DND-41 (cell line): Measurements from ENCODE around the gene DCDC1.

ENCODE experiments used
- EZH2 ChIP-seq: IDR thresholded peaks from 3 replicates; pipeline ENCODE4 v1.6.1; 2012; ENCODE audit warnings: borderline replicate concordance, low read depth, mild to moderate bottlenecking, moderate library complexity, low read length, inconsistent platforms; ENCODE audit not compliant: severe bottlenecking
- TF ChIP-seq, protein P1 (sequence below): IDR thresholded peaks from 2 replicates; pipeline ENCODE4 v1.5.1; 2012; ENCODE audit warnings: borderline replicate concordance, low read length, moderate library complexity, mild to moderate bottlenecking; ENCODE audit not compliant: poor library complexity, severe bottlenecking; ENCODE audit errors: extremely low read depth

DNA sequence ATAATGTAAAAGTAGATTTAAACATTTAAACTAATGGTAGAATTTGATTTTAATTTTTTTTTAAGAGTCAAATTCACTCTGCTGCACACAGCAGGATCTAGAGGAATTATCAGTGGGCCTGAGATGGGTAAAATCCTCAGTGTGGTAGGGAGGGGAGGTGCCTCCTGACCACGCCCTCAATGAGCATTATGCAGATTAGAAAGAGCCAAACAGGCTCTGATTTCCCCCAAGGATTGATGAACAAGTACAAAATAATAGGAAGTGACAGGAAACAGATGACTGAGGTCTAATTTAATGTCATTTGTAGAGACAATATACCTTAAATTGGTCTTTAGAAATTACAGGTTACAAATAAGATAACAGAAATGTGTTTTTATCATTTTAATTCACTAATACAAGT, 155.2 kb downstream of the DCDC1 start:
- TF ChIP-seq, protein P1, sequence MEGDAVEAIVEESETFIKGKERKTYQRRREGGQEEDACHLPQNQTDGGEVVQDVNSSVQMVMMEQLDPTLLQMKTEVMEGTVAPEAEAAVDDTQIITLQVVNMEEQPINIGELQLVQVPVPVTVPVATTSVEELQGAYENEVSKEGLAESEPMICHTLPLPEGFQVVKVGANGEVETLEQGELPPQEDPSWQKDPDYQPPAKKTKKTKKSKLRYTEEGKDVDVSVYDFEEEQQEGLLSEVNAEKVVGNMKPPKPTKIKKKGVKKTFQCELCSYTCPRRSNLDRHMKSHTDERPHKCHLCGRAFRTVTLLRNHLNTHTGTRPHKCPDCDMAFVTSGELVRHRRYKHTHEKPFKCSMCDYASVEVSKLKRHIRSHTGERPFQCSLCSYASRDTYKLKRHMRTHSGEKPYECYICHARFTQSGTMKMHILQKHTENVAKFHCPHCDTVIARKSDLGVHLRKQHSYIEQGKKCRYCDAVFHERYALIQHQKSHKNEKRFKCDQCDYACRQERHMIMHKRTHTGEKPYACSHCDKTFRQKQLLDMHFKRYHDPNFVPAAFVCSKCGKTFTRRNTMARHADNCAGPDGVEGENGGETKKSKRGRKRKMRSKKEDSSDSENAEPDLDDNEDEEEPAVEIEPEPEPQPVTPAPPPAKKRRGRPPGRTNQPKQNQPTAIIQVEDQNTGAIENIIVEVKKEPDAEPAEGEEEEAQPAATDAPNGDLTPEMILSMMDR = no peak
- TF ChIP-seq EZH2 = no peak
